B cell (primary cell): ENCODE measurements around the gene MAP3K6.

ENCODE experiments used
- CTCF ChIP-seq: fragments of 200-600 bp; IDR thresholded peaks from one replicate; pipeline ENCODE4 v1.8.0; 2022; ENCODE audit warnings: antibody characterized with exemption, mild to moderate bottlenecking
- EZH2 ChIP-seq: IDR thresholded peaks from 2 replicates; pipeline ENCODE4 v1.6.1; 2012; ENCODE audit warnings: borderline replicate concordance, low read depth, mild to moderate bottlenecking, moderate library complexity, low read length; ENCODE audit not compliant: insufficient read depth, poor library complexity, severe bottlenecking

GRCh38 chr1:27351541-27352107 lies 15.1 kb downstream of the MAP3K6 start:
- TF ChIP-seq CTCF = no peak
- no peak for TF ChIP-seq EZH2
